GM12891 (cell line): Measurements from ENCODE around the gene UQCR10.

Experiments used
- DNase-seq: peaks from one replicate; pipeline ENCODE4 v3.0.0; 2011; ENCODE audit warnings: low spot score; ENCODE audit not compliant: insufficient read length
- FAIRE-seq: peaks from 2 replicates; lab custom pipeline; 2011; peaks lifted over from hg19 to GRCh38; lab: Jason Lieb, UNC
- PAX5 ChIP-seq: IDR thresholded peaks from 2 replicates; pipeline ENCODE4 v1.6.1; 2011; ENCODE audit warnings: low read length, moderate library complexity, mild to moderate bottlenecking; ENCODE audit not compliant: insufficient read depth, severe bottlenecking
- POLR2A ChIP-seq: IDR thresholded peaks from 2 replicates; pipeline ENCODE4 v1.6.1; 2011; ENCODE audit warnings: low read depth, low read length, control low read depth
- POLR2AphosphoS5 ChIP-seq: IDR thresholded peaks from 2 replicates; pipeline ENCODE4 v1.6.1; 2011; ENCODE audit warnings: low read depth, low read length, control low read depth
- POU2F2 ChIP-seq: IDR thresholded peaks from 2 replicates; pipeline ENCODE4 v1.6.1; 2011; ENCODE audit warnings: low read depth, mild to moderate bottlenecking, control low read depth, low read length, moderate library complexity
- SPI1 ChIP-seq: IDR thresholded peaks from 2 replicates; pipeline ENCODE4 v1.6.1; 2011; ENCODE audit warnings: low read depth, low read length, control low read depth
- TAF1 ChIP-seq: IDR thresholded peaks from 2 replicates; pipeline ENCODE4 v1.6.1; 2011; ENCODE audit warnings: low read depth, low read length, control low read depth

UQCR10 gene

DNA sequence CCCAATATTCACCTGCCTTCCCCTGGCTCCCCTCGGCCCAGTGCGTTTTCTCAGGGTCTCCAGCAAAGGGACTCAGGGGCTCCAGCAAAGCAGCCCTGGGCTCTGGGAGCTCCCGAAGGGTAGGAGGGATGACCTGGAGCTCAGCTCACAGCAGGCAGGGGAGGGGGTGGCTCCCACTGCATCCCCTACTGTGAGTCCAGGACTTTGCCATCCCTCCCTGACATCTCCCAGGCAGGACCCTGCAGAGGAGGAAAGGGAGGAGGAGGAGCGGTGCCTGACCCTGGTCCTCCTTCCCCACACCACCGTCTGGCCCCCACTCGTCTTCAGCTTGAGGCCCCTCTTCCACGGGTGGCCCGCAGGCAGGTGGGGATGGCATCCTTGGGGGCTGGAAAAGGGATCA lies 42.3 kb upstream of the UQCR10 start:
- no peak for FAIRE-seq
- no peak for DNase-seq
- TF ChIP-seq PAX5 (no peak), TAF1 (no peak), SPI1 (no peak), POU2F2 (no peak), POLR2AphosphoS5 (no peak), POLR2A (no peak)

DNA sequence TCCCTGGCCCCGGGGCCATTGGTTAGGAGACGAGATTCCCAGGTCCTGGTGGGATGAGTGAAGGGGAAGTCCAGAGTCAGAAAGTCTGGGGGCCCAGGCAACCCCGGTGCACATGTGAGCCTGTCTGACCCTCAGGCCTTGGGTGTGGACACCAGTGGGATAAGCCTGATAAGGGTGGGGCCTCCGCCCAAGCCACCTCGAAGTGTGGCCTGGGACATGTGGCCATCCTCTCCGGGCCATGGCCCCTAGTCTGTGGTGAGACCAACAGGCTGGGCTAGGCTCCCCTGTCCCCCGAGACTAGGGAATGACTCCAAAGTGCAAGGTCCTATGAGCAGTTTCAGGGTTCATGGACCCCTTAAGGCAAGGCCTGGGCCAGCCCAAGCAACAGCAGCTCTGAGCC lies 41.1 kb upstream of the UQCR10 start:
- FAIRE-seq: no peak
- DNase-seq: no peak
- TF ChIP-seq POLR2AphosphoS5 (no peak), TAF1 (no peak), POLR2A (no peak), POU2F2 (no peak), SPI1 (no peak), PAX5 (no peak)

DNA sequence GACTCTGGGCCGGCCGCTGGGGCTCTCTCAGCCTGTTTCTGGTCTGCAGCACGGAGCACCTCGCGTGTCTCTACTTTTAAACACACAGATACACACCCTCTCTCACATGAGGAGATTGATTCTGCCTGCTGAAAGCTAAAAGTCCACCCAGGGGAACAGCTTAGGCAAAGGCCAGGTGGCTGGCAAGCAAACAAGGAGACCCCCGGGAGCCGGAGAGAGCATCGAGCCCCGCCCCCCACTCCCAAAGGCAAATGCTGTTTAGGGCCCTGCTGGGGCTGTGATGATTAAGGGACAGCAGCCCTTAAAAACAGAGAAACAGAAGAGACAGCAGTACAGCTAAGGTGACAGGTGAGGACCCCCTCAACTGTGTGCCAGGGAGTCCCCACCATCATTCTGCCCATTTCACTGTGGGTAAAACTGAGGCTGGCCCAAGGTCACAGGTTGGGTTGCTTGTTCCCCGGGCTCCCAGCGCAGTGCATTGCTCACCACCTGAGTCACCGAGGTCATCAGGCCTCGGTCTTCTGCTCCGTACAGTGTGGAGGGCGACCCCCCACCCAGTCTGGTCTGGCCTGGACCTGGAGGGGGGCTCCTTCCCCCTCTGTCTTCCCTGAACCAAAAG lies 40.5 kb upstream of the UQCR10 start:
- TF ChIP-seq POU2F2: no peak
- no peak for TF ChIP-seq POLR2A
- no peak for TF ChIP-seq PAX5
- no peak for TF ChIP-seq SPI1
- TF ChIP-seq POLR2AphosphoS5: no peak
- TF ChIP-seq TAF1: no peak
- FAIRE-seq: no peak
- no peak for DNase-seq

DNA sequence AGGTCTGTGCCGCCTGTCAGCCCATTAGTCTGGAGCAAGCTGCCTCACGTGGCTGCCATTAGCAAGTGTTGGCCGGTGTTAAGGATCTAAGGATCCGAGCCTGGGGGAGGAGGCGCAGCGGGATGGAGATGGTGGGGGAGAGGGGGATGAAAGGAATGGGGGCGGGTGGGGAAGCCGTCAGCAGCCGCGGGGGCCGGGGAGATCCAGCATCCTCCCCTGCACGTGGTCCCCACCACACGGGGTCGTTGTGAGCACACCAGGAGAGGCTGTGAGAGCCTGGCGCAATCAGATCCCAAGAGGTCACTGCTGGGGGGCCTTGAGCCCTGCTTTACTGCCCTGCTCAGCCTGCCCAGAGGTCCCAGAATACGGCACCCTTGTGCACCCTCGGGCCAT lies 40.0 kb upstream of the UQCR10 start:
- DNase-seq (peak; percentile 71), FAIRE-seq (peak; percentile 9)
- TF ChIP-seq SPI1 (no peak), TAF1 (no peak), POU2F2 (no peak)

DNA sequence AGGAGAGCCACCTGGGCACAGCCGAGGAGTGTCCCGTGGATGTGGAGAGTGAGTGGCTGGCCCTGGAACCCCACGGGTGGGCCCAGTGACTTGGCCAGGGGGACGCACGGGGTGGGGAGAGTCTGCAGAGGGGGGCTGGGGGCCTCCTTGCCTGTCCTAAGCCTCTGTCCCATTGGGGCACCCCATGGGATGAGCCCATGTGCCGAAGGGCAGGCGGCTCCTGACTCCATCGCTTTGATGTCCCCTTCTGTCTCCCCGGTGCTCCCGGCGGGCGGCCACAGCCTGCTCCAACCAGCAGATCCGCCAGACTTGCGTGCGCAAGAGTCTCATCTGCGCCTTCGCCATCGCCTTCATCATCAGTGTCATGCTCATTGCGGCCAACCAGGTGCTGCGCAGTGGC lies 38.0 kb upstream of the UQCR10 start:
- DNase-seq (no peak), FAIRE-seq (no peak)

DNA sequence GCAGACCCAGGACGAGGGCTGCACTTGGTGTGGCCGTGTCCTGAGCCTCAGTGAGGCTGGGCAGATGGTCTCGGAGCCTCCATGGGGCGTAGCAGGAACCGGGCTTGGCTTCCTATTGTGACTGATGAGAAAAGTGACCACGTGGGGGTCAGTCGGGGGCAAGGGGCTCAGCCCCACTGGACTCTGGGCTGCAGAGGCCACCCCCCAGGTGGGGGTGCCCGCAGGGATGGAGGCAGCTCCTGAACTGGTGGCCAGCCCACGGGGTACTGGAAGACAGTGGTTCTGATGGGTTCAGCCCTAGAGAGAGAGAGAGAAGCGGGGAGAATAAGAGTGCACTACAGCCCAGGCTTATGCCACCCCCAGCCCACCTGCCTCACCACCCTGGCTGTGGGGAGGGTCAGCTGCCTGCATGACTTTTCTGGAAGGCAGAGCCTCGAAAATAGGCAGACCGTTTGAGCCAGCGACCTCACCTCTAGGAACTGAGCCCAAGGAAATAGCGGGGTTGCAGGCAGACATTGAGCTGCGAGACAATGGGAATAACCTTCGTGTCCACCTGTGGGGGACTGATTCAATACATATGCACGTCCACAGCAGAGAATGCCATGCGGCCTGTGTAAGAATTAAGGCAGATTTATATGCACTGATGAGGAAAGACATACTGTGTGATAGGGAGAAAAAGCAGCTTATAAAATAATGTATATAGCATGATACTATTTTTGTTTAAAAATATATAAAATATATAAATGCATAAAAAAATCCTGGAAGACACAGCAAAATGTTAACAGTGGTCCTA lies 35.9 kb upstream of the UQCR10 start:
- no peak for TF ChIP-seq TAF1
- TF ChIP-seq POU2F2: no peak
- TF ChIP-seq SPI1: no peak
- no peak for TF ChIP-seq PAX5
- no peak for TF ChIP-seq POLR2A
- TF ChIP-seq POLR2AphosphoS5: no peak
- no peak for FAIRE-seq
- DNase-seq: no peak

More for the DNA sequence above, 38.0 kb upstream of the UQCR10 start:
- TF ChIP-seq SPI1 (no peak), TAF1 (no peak), POLR2AphosphoS5 (no peak), PAX5 (no peak), POLR2A (no peak)

DNA sequence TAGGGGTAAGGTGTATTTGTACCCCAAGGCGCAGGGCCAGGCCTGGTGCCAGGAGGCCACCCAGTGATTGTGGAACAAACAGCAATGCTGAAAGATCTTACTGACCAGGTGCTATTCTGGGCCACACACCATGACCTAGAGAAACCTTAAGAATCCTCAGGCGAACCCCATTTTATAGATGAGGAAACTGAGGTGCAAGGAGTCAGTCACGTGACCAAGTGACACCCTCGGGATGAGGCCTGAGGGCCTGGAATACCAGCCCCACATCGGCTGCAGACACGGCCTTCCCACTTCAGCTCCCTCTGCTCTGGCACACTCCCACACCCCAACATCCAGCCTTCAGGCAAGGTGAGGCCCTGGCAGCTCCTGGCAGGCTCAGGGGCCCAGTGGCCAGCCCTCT lies 34.3 kb upstream of the UQCR10 start:
- FAIRE-seq: no peak
- TF ChIP-seq PAX5 (no peak), POU2F2 (no peak), POLR2A (no peak), TAF1 (no peak), SPI1 (no peak), POLR2AphosphoS5 (no peak)
- no peak for DNase-seq

DNA sequence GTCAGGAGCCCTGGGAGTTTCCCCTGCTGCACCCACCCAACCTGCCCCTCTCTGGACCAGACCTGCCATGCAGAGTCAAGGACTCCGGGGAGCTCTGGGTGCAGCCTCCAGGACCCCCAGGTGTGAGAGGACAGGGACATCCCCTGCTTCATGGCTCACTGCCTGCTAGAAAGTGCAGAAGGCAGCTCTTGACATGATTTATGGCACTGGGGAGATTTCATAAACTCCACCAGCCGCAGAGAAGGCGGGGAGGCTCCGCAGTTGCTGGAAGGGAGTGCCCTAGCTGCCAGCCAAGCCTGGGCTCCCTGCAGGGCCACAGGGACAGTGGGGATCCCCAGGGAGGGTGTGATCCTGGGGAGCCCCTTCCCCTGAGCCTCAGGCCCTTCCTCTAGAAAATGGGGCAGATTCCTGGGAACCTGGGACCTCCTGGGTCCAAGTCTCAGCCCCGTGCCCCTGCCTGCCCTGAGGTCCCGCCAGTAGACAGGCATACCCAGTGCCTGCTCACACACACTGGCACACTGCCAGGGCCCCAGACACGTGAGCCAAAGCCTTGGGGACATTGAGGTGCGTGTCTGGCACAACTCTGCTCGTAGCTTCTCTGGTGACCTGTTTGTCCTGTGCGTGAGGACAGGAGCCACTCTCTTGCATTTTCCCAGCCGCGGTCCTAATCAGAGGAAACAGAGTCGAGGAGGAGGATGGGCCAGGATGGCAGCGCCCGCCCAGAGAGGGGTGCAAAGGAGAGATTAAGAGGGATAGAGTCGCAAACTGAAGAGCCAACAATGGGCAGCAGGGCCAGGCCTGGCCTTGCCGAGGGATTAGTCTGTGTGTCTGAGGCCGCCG lies 33.6 kb upstream of the UQCR10 start:
- DNase-seq (no peak), FAIRE-seq (peak; percentile 74)
- TF ChIP-seq POLR2A (no peak), TAF1 (no peak), SPI1 (no peak), POLR2AphosphoS5 (no peak)

DNA sequence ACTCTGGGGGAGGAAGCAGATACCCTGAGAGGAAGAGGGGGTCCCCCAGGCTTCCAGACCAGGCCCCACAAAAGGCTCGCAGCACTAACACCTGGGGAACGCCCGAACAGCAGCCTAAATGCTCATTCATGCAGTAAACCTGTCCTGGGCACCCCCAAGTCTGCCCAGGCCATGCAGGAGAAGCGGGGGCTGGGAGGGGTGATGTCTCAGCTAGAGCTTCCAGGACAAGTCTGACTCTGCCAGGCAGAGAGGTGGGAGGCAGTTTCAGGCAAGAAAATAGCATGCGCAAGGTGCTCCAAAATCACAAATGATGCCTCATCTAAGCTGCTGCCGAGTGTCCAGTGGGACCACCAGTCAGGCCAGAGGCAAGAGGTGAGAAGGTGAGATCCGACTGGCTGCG lies 32.8 kb upstream of the UQCR10 start:
- TF ChIP-seq POLR2AphosphoS5 (no peak), POLR2A (no peak), POU2F2 (no peak), SPI1 (no peak), PAX5 (no peak), TAF1 (no peak)
- DNase-seq (no peak), FAIRE-seq (no peak)
